VCaP (cell line): ENCODE measurements around the gene KLHL41.
"Not testable (repeated sequence)": the region's sequence is repeated elsewhere in the genome, so short reads cannot be mapped to it uniquely, and the experiment has no call there.

Source experiments
- H3K27ac ChIP-seq: fragments of 450-650 bp; 2 replicates; pipeline ENCODE4 v1.5.1; 2017
- TF ChIP-seq, protein P1 (sequence below): fragments of 450-650 bp; conservative IDR thresholded peaks from 2 replicates; pipeline ENCODE4 v1.5.1; 2017; ENCODE audit warnings: mild to moderate bottlenecking, moderate library complexity

The KLHL41 gene

DNA sequence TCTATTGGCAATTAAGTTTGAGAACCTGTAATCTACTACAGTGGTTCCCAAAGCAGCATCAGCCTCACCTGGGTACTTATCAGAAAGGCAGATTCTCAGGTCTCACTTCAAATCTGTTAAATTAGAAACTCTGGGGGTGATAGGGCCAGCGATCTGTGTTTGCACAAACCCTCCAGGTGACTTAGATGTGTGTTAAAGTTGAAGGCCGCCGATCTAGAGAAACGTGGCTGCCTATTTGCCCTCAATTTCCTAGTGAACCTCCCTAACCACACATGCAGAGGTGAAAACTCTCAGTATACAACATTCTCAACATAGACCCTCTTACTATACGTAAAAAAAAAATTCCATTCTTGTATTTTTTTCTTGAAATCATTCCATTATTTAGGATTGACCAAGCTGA is 14.2 kb downstream of the KLHL41 start:
- no peak overlapping the region for H3K27ac ChIP-seq
- TF ChIP-seq, protein P1, sequence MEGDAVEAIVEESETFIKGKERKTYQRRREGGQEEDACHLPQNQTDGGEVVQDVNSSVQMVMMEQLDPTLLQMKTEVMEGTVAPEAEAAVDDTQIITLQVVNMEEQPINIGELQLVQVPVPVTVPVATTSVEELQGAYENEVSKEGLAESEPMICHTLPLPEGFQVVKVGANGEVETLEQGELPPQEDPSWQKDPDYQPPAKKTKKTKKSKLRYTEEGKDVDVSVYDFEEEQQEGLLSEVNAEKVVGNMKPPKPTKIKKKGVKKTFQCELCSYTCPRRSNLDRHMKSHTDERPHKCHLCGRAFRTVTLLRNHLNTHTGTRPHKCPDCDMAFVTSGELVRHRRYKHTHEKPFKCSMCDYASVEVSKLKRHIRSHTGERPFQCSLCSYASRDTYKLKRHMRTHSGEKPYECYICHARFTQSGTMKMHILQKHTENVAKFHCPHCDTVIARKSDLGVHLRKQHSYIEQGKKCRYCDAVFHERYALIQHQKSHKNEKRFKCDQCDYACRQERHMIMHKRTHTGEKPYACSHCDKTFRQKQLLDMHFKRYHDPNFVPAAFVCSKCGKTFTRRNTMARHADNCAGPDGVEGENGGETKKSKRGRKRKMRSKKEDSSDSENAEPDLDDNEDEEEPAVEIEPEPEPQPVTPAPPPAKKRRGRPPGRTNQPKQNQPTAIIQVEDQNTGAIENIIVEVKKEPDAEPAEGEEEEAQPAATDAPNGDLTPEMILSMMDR, result no peak

DNA sequence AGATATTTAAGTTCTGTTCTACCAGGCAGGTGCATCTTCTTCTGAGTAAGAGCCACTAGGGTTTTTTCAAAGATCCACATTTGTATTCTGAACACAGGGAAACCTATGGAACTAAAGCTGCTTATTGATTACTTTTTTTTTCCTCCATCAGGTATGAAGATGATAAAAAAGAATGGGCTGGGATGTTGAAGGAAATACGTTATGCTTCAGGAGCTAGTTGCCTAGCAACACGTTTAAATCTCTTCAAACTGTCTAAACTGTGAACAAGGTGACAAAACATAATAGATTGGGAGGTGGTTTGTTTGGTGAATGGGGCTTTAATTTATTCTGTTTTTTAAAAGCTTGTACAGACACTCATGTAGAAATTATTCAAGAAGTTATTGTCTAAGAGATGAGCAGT is 15.9 kb downstream of the KLHL41 start:
- H3K27ac ChIP-seq, result no peak overlapping the region
- TF ChIP-seq, protein P1, result no peak

GRCh38 chr2:169526451-169526850 is 16.9 kb downstream of the KLHL41 start:
- H3K27ac ChIP-seq, result no peak overlapping the region
- TF ChIP-seq, protein P1, result no peak

- TF ChIP-seq, protein P1, result peak; percentile 87
- H3K27ac ChIP-seq, result no peak overlapping the region
Observed at GRCh38 chr2:169528271-169528701, 18.8 kb downstream of the KLHL41 start.

DNA sequence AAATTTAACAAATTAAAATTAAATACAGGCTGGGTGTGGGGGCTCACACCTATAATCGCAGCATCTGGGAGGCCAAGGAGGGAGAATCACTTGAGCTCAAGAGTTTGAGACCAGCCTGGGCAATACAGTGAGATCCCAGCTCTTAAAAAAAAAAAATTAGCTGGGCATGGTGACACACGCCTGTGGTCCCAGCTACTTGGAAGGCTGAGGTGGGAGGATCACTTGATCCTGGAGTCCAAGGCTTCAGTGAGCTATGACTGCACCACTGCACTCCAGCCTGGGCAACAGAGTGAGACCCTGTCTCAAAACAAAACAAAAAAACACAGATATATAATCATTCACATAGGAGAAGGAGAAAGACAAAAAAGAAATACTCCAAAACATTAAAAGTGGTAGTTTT is 30.0 kb downstream of the KLHL41 start:
- not testable (repeated sequence) for H3K27ac ChIP-seq

- TF ChIP-seq, protein P1, result no peak
Observed at GRCh38 chr2:169540146-169540545, 30.6 kb downstream of the KLHL41 start.

GRCh38 chr2:169542433-169542832 is 32.9 kb downstream of the KLHL41 start:
- no peak overlapping the region for H3K27ac ChIP-seq
- TF ChIP-seq, protein P1, result no peak

More at GRCh38 chr2:169540146-169540545, 30.6 kb downstream of the KLHL41 start:
- no peak overlapping the region for H3K27ac ChIP-seq

DNA sequence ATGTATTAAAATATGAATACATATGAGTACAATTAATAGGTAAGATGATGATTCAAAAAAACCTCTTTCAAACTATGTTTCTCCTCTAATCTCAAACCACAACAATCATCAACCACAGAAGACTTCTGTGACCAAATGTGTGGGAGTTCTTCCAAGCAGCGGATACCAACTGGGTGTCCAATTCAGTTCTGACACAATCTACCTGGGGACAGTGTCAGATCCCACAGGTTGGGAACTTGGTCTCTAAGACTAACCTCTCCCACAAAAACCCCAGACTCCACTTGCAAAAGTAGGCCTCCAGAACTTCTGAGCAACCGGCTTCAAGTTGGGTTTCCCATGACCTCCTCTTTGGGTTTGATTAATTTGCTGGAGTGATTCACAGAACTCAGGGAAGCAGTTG is 37.3 kb downstream of the KLHL41 start:
- H3K27ac ChIP-seq, result no peak overlapping the region
- TF ChIP-seq, protein P1, result no peak
